Stomach (tissue), 9 donors: ENCODE results near the gene ZNF276. TPM values are rescaled to one million over a fixed set of nuclear protein-coding genes. Genes with fewer than 3 reads are reported as not detected.

ENCODE experiments used
- DNase-seq, 2 donors: peaks; one replicate each; pipeline versions ENCODE4 v3.0.0 to v3.0.0-alpha.2; 2013 to 2019
- H3K27ac ChIP-seq, 5 donors: fragments of 200-600 bp in 4 of 5; sonication (generic) in 4 of 5; one replicate each; pipeline ENCODE4 v1.5.1; 2013 to 2019; ENCODE audit warnings: mild to moderate bottlenecking in 1 of 5, moderate library complexity in 1 of 5
- H3K27me3 ChIP-seq, 3 donors: fragments of 200-600 bp; sonication (generic); one replicate each; pipeline ENCODE4 v1.5.1; 2017 to 2019; ENCODE audit warnings: mixed run types in 1 of 3
- H3K36me3 ChIP-seq, 4 donors: fragments of 200-600 bp; sonication (generic); 1 replicate in 3 of 4; 2 replicates in 1 of 4; pipeline ENCODE4 v1.5.1; 2016 to 2019
- H3K4me1 ChIP-seq, 4 donors: fragments of 200-600 bp; sonication (generic); one replicate each; pipeline ENCODE4 v1.5.1; 2016 to 2019
- H3K4me3 ChIP-seq, 4 donors: fragments of 200-600 bp; sonication (generic) in 3 of 4; one replicate each; pipeline ENCODE4 v1.5.1; 2016 to 2019; ENCODE audit warnings: mild to moderate bottlenecking in 1 of 4
- H3K9me3 ChIP-seq, 4 donors: fragments of 200-600 bp; sonication (generic); one replicate each; pipeline ENCODE4 v1.5.1; 2016 to 2019
- CTCF ChIP-seq, 7 experiments: fragments of 450-650 bp in 4 of 7; fragments of 200-600 bp in 3 of 7; sonication (generic) in 3 of 7; IDR thresholded peaks; one replicate each; pipeline ENCODE4 v1.5.1; 2016 to 2019; ENCODE audit warnings: antibody characterized with exemption in 7 of 7, control low read depth in 2 of 7, mild to moderate bottlenecking in 1 of 7
- EP300 ChIP-seq: sonication (generic); formaldehyde crosslinking; IDR thresholded peaks from one replicate; pipeline ENCODE4 v1.6.1; 2017; ENCODE audit warnings: antibody characterized with exemption
- POLR2A ChIP-seq, 4 donors: fragments of 450-650 bp; IDR thresholded peaks; one replicate each; pipeline ENCODE4 v1.6.1; 2016; ENCODE audit warnings: antibody characterized with exemption in 4 of 4, control low read depth in 2 of 4, mild to moderate bottlenecking in 1 of 4, moderate library complexity in 1 of 4
- POLR2AphosphoS5 ChIP-seq, 3 donors: sonication (generic); formaldehyde crosslinking; IDR thresholded peaks; one replicate each; pipeline ENCODE4 v1.6.1; 2016; ENCODE audit warnings: antibody characterized with exemption in 3 of 3
- WGBS, 5 donors: extraction: QIAGEN DNeasy Blood & Tissue Kit in 3 of 5; methylation state at CpG; one replicate each; pipeline versions ENCODE4 v1.1.5 to v1.1.7; 2013 to 2018; 5-methylcytosine and 5-hydroxymethylcytosine counted together
- intact Hi-C: fragments of 100-400 bp; cut with DNase I; formaldehyde crosslinking; loops from one replicate; pipeline ENCODE4 v1.15.1; 2023; ENCODE audit warnings: low total_unique reads
- polyA plus RNA-seq, 3 donors: library from polyadenylated mRNA; stranded (reverse); fragments of 200-250 nt; gene quantifications; one replicate each; pipeline ENCODE4 v1.2.3, GENCODE V29; 2013
- total RNA-seq, 5 donors: library from RNA; depleted of rRNA; stranded (reverse); fragments of >200 nt; gene quantifications; one replicate each; pipeline versions ENCODE4 v1.1.0 to v1.2.3, GENCODE V29; 2014 to 2016
- donor health status: healthy with polysubstance abuse.
- donor health status: Bipolar disorder and iron deficiency.
- donor health status: healthy.

ZNF276 gene
- total and polyA plus RNA-seq, 8 donors: 11.0 to 418 (median 32.6) TPM

DNA sequence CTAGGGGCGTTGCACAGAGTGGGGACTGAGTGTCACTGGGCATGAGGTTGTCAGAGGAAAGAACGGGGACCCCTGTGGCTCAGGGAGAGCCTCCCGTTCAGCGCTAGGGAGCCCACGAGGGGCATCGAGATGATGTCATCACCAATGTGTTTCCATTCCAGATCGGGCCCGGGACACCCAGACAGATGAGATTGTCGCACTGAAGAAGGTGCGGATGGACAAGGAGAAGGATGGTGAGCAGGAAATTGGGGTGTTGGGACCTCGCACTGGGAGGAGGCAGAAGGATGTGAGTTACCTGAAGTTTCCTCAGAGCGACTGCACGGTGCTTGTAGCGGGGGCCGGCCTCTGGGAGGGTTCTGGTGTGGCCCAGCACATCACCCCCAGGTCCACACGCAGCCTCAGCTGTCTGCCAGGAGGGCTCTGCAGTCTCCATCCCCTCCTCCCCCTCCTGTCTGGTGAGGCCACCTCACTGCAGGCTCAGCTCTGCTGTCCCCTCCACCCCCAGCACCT is 30.9 kb upstream of the ZNF276 start:
- WGBS, 5 donors: 91 to 97% (median 93%) methylated on average over 15 to 16 of the region's 16 CpGs
- H3K4me3 ChIP-seq: no peak overlapping the region
- no peaks in the 10 kb centered on the region for H3K9me3 ChIP-seq
- no peak for DNase-seq
- peaks cover 12 to 34% (median 30%) of the 10 kb centered on the region in 4 donors for H3K4me1 ChIP-seq
- no peaks in the 10 kb centered on the region for H3K27me3 ChIP-seq
- peaks cover 34 to 67% (median 65%) of the 10 kb centered on the region in 4 donors for H3K36me3 ChIP-seq
- no peak overlapping the region for H3K27ac ChIP-seq
- no peak for TF ChIP-seq EP300
- no peak for TF ChIP-seq POLR2A (IDR thresholded peaks at IDR 0.05)
- TF ChIP-seq CTCF (IDR thresholded peaks at IDR 0.05): no peak
- TF ChIP-seq POLR2AphosphoS5 (IDR thresholded peaks at IDR 0.05): no peak
- intact Hi-C loops: no loop called here

DNA sequence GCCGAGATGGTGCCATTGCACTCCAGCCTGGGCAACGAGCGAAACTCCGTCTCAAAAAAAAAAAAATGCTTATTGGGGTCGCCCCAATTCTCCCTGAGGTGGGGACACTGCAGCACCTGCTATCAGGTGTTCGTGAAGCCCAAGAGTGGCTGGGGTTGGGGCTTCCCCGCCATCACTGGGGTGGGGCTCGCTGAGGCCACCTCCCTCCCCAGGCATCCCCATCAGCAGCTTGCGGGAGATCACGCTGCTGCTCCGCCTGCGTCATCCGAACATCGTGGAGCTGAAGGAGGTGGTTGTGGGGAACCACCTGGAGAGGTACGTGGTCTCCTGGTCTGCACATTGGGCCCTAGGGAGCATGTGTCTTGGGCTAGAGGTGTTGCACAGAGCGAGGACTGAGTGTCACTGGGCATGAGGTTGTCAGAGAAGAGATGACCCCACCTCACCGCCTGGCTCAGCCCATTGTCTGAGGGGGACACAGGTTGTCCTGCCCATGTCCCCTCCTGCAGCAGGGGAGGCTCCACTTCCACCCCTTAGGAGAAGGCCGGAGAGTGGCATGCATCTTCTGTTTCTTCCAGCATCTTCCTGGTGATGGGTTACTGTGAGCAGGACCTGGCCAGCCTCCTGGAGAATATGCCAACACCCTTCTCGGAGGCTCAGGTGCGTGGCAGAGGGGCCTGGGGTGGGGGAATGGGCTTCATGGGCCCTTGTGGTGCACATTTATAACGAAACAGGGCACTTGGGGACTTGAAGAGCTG is 29.9 kb upstream of the ZNF276 start:
- TF ChIP-seq POLR2AphosphoS5 (IDR thresholded peaks at IDR 0.05) (no peak), EP300 (no peak), POLR2A (IDR thresholded peaks at IDR 0.05) (no peak), CTCF (IDR thresholded peaks at IDR 0.05) (no peak)
- Histone ChIP-seq H3K4me3 (no peak overlapping the region), H3K9me3 (no peaks in the 10 kb centered on the region), H3K27ac (no peak overlapping the region), H3K4me1 (peaks cover 12 to 38% (median 25%) of the 10 kb centered on the region in 4 donors), H3K27me3 (no peaks in the 10 kb centered on the region), H3K36me3 (peaks cover 34 to 76% (median 74%) of the 10 kb centered on the region in 4 donors)
- 91 to 96% (median 95%) methylated on average over 17 to 21 of the region's 21 CpGs for WGBS, 5 donors
- intact Hi-C loops: no loop called here
- no peak for DNase-seq

DNA sequence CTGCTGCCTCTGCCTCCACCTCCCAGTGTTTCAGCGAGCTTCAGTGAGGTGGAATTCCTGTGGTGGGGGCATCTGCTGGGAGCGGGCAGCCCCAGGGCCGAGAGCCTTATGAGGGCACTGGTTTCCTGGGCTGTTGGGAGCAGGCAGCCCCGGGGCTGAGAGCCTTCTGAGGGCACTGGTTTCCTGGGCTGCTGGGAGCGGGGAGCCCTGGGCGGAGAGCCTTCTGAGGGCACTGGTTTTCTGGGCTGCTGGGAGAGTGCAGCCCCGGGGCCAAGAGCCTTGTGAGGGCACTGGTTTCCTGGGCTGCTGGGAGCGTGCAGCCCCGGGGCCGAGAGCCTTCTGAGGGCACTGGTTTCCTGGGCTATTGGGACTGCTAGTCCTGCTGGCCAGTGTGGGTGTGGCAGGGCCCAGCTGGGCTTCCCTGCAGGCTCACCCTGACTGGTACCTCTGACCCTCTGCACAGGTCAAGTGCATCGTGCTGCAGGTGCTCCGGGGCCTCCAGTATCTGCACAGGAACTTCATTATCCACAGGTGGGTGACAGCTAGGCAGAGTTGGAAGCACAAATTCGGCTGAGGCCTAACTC is 29.3 kb upstream of the ZNF276 start:
- Histone ChIP-seq H3K27ac (no peak overlapping the region), H3K27me3 (no peaks in the 10 kb centered on the region), H3K36me3 (peaks cover 34 to 83% (median 80%) of the 10 kb centered on the region in 4 donors), H3K9me3 (no peaks in the 10 kb centered on the region), H3K4me3 (no peak overlapping the region), H3K4me1 (peaks cover 12 to 43% (median 25%) of the 10 kb centered on the region in 4 donors)
- no peak for DNase-seq
- intact Hi-C loops: no loop called here
- TF ChIP-seq POLR2AphosphoS5 (IDR thresholded peaks at IDR 0.05) (no peak), EP300 (no peak), POLR2A (IDR thresholded peaks at IDR 0.05) (no peak), CTCF (IDR thresholded peaks at IDR 0.05) (no peak)
- 84 to 94% (median 92%) methylated on average over 9 to 13 of the region's 13 CpGs for WGBS, 5 donors

DNA sequence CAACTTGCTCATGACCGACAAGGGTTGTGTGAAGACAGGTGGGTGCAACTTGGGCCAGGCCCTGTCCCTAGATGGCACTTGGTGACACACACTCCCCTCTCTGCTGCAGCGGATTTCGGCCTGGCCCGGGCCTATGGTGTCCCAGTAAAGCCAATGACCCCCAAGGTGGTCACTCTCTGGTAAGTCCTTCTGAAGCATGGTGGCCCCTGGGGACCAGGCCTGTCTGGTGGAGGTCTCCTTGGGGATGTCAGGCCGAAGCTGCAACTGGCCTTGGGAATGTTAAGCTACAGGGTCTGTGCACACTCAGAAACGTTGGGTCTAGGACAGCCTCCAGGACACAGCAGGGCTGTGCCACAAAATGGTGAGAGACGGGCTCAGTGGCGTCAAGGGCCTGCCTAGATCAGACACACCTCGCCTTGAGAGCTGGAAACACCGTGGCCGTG is 28.0 kb upstream of the ZNF276 start:
- Histone ChIP-seq H3K4me3 (no peak overlapping the region), H3K27ac (no peak overlapping the region), H3K9me3 (no peaks in the 10 kb centered on the region), H3K27me3 (no peaks in the 10 kb centered on the region), H3K36me3 (peaks cover 34 to 94% (median 90%) of the 10 kb centered on the region in 4 donors), H3K4me1 (peaks cover 0 to 35% (median 18%) of the 10 kb centered on the region in 4 donors)
- TF ChIP-seq CTCF (IDR thresholded peaks at IDR 0.05) (no peak), POLR2A (IDR thresholded peaks at IDR 0.05) (no peak), POLR2AphosphoS5 (IDR thresholded peaks at IDR 0.05) (no peak), EP300 (no peak)
- intact Hi-C loops: no loop called here
- DNase-seq: no peak
- WGBS, 5 donors: 82 to 95% (median 93%) methylated on average over 4 to 11 of the region's 11 CpGs
